MM.1S (cell line): ENCODE data around the gene RHBDL1.

ENCODE experiments used
- CTCF ChIP-seq: fragments of 300-600 bp; sonication (generic); IDR thresholded peaks from 2 replicates; pipeline ENCODE4 v1.5.1; 2016; ENCODE audit warnings: antibody characterized with exemption, low read length, mixed read lengths
- EZH2 ChIP-seq: fragments of 300-600 bp; sonication (generic); optimal IDR thresholded peaks from 2 replicates; pipeline ENCODE3; 2017; ENCODE audit warnings: low read depth, mild to moderate bottlenecking, antibody characterized with exemption, low read length, mixed read lengths

GRCh38 chr16:725041-725376 lies 49.5 kb downstream of the RHBDL1 start:
- TF ChIP-seq CTCF (no peak), EZH2 (no peak)
